Measurements from ENCODE around the gene SPIC.
"Not testable (repeated sequence)": the region's sequence is repeated elsewhere in the genome, so short reads cannot be mapped to it uniquely, and the experiment has no call there.

The SPIC gene

DNA sequence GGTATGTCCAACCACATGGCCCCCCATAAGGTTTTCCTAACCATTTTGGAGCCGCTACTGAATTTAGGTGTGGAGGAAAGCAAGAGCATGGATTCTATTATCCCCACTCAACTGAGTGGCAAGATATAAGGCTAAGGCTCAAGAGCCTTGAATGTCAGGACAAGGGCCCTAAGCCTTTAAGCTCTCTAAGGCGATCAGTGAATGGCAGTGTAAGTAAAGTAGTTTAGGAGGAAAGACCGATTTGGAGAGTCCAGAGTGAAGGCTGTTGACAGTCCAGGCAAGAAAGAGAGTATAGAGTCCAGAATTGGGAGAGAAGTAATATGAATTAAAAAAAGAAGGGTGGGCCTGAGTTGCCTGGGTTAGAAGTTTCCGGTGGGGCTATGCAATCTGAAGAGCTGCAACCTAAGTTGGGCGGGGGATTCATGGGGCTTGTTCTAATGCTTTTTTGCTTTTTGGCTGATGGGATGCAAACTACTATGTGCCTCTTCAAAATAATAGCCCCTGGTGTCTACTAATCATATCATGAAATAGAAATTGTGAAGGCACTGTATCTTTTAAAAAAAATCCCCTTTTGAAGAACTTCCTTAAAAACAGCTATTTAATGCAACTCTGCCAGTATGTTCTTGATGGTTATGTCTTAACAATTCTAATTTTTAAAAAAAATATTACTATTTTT is at the start of gene SPIC:
SPIC (plus strand) TSS at position 626 of the 676 bp plus-strand sequence. CDS start 1,569 bp downstream, outside the sequence.
- TF ChIP-seq POLR2A (IDR thresholded peaks at IDR 0.05; ENCODE audit: low read length) = no peak
- no peak for TF ChIP-seq GATA1 (IDR thresholded peaks at IDR 0.05; ENCODE audit: low read depth, low read length)
- no peak for DNase-seq

GRCh38 chr12:101430456-101430855 is 44.7 kb upstream of the SPIC start:
- DNase-seq = no peak
- no peak for TF ChIP-seq GATA1 (IDR thresholded peaks at IDR 0.05; ENCODE audit: low read depth, low read length)
- no peak for TF ChIP-seq POLR2A (IDR thresholded peaks at IDR 0.05; ENCODE audit: low read length)

GRCh38 chr12:101436136-101436535 is 39.0 kb upstream of the SPIC start:
- peak in 1 of 2 experiments; percentile 1 for DNase-seq
- TF ChIP-seq GATA1 (IDR thresholded peaks at IDR 0.05; ENCODE audit: low read depth, low read length) (no peak), POLR2A (IDR thresholded peaks at IDR 0.05; ENCODE audit: low read length) (no peak)

DNA sequence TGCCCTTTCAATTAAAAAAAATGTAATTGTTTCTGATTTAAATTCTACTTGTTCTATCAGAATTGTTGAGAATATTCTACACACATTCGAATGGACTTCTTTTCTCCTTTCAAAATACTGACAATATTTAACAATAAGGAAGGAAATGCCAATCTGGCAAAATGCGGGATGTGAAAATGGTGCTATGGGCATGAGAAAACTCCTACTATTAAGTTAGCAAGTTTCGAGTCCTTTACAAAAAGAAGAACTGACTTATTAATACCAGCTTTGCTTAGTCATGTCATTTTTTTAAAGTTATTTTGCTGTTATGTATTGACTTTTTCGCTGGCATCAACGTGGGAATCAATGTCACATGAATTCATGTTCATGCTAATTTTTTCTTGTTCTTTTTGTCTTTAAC is 35.9 kb upstream of the SPIC start:
- DNase-seq = no peak
- no peak for TF ChIP-seq POLR2A (IDR thresholded peaks at IDR 0.05; ENCODE audit: low read length)
- TF ChIP-seq GATA1 (IDR thresholded peaks at IDR 0.05; ENCODE audit: low read depth, low read length) = no peak

DNA sequence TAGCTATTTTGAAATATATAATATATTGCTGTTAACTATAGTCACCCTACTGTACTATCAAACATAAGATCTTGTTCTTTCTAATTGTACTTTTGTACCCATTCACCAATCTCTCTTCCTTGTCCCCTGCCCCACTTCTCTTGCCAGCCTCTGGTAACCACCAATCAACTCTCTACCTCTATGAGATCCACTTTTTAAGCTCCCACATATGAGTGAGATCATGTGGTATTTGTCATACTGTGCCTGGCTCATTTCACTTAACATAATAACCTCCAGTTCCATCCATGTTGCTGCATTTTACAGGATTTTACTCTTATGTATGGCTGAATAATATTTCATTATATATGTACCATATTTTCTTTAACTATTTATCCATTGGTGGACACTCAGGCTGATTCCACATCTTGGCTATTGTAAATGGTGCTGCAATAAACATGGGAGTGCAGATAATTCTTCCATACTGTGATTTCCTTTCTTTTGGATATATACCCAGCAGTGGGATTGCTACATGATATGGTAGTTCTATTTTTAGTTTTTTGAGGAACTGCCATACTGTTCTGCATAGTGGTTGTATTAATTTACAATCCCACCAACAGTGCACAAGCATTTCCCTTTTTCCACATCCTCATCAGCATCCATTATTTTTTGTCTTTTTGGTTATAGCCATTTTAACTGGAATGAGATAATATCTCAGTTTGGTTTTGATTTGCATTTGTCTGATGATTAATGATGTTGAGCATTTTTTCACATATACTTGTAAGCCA is 33.5 kb upstream of the SPIC start:
- no peak for TF ChIP-seq GATA1 (IDR thresholded peaks at IDR 0.05; ENCODE audit: low read depth, low read length)
- TF ChIP-seq POLR2A (IDR thresholded peaks at IDR 0.05; ENCODE audit: low read length) = no peak
- DNase-seq = no peak

GRCh38 chr12:101455685-101456084 is 19.5 kb upstream of the SPIC start:
- TF ChIP-seq GATA1 (IDR thresholded peaks at IDR 0.05; ENCODE audit: low read depth, low read length) = no peak
- TF ChIP-seq POLR2A (IDR thresholded peaks at IDR 0.05; ENCODE audit: low read length) = no peak
- DNase-seq = no peak

GRCh38 chr12:101459642-101460346 is 15.3 kb upstream of the SPIC start:
- TF ChIP-seq POLR2A (IDR thresholded peaks at IDR 0.05; ENCODE audit: low read length) (no peak), GATA1 (IDR thresholded peaks at IDR 0.05; ENCODE audit: low read depth, low read length) (no peak)
- DNase-seq = no peak

DNA sequence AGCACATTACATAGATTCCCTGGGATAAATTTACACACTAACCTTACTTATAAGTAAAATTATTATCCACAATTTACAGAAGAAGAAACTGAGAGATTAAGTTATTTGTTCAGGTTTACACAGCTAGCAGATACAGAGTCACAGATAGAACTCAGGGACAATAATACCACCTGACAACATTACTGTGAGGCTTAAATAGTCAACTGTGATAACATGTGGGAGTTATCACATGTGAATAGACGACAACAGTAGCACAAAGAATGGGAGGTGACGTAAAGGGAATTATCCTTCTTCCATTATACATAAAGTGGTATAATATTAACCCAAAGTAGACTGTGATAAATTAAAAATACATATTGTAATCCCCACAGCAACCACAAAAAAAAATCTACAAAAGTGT is 6.2 kb upstream of the SPIC start:
- TF ChIP-seq GATA1 (IDR thresholded peaks at IDR 0.05; ENCODE audit: low read depth, low read length) (no peak), POLR2A (IDR thresholded peaks at IDR 0.05; ENCODE audit: low read length) (no peak)
- DNase-seq = no peak

GRCh38 chr12:101470939-101471338 is 4.2 kb upstream of the SPIC start:
- no peak for TF ChIP-seq POLR2A (IDR thresholded peaks at IDR 0.05; ENCODE audit: low read length)
- no peak for TF ChIP-seq GATA1 (IDR thresholded peaks at IDR 0.05; ENCODE audit: low read depth, low read length)
- DNase-seq = no peak

DNA sequence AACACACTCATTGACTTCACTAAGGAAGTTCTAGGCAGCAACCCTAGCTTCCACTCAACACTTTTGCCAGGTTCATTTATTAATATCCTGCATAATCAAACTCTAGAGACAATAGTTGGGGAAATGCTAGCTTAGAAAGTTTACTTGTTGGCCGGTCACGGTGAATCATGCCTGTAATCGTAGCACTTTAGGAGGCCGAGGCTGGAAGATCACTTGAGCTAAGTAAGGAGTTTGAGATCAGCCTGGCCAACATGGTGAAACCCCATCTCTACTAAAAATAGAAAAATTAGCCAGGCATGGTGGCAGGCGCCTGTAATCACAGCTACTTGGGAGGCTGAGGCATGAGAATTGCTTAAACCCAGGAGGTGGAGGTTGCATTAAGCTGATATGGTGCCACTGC is 3.3 kb upstream of the SPIC start:
- not testable (repeated sequence) for DNase-seq

DNA sequence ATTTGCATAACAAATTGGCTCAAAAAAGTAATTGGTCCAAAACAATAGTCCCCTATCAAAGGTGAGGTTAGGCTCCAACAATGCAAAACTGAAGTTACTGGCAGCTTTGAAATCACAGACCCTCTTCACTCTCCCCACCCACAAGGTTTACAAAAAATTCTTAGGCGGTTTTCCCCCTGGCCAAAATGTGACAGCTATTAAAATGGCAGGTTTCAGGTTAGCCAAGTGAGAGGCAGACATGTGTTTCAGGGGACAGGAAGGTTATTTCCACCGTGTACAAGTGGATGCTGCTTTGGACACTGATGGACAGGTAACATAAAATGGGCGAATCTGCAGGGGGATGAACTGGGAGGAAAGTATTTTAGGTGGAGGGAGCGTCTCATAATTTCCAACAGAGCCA is 888 bp upstream of the SPIC start:
- DNase-seq = no peak

DNA sequence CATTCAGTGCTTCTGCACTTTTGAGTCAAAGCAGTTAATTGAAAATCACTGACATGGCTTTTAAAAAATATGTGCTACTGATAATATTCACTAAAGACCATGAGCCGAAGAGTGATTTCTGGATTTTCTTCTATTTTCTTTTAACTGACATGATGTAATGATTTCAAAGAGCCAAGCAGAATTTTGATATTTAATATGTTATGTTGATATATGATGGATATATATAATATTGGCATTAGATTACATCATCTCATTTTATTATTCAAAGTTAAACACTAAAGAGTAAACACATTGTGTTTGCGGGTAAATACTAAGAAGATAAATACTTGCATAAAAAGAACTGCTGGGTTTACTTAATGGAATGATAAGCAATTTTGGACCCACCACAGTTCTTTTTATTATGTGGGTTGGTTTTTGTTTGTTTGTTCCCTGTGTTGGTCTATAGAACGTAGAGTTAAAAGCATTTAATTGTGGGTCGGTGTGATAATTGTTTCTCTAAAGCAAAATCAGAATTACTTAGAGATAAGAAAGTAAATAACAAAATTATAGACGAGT is 692 bp downstream of the SPIC start:
- no peak for DNase-seq
- TF ChIP-seq GATA1 (IDR thresholded peaks at IDR 0.05; ENCODE audit: low read depth, low read length) (no peak), POLR2A (IDR thresholded peaks at IDR 0.05; ENCODE audit: low read length) (no peak)

More for the DNA sequence above, 888 bp upstream of the SPIC start:
- TF ChIP-seq GATA1 (IDR thresholded peaks at IDR 0.05; ENCODE audit: low read depth, low read length) = no peak
- no peak for TF ChIP-seq POLR2A (IDR thresholded peaks at IDR 0.05; ENCODE audit: low read length)

DNA sequence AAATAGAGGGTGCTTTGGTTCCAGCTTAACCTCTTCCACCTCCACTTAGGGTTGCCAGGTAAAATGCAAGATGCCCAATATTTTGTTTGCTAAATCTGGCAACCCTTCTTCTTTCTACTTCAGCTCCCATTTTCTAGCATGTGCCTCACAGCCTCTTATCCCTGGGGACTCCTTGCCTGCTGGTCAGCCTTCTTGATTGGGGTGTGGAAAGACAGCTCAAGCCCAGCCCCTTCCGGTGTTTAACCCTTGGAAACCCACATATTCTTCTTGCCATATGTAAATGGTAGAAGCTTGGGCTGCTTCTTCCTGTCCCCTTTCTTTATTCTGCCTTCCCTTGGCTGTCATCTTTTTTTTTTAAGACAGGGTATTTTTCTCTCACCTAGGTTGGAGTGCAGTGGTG is 5.7 kb downstream of the SPIC start:
- TF ChIP-seq GATA1 (IDR thresholded peaks at IDR 0.05; ENCODE audit: low read depth, low read length) (no peak), POLR2A (IDR thresholded peaks at IDR 0.05; ENCODE audit: low read length) (no peak)
- no peak for DNase-seq

GRCh38 chr12:101485021-101485420 is 9.9 kb downstream of the SPIC start:
- DNase-seq = no peak
- TF ChIP-seq GATA1 (IDR thresholded peaks at IDR 0.05; ENCODE audit: low read depth, low read length) (no peak), POLR2A (IDR thresholded peaks at IDR 0.05; ENCODE audit: low read length) (no peak)
